Astrocyte (in vitro differentiated cells and primary cell): Measurements from ENCODE around the gene SYNPO2.

Source experiments
- EZH2 ChIP-seq: IDR thresholded peaks from 2 replicates; pipeline ENCODE4 v1.6.1; 2012; ENCODE audit warnings: mild to moderate bottlenecking, low read length, inconsistent platforms; ENCODE audit not compliant: insufficient read depth
- TF ChIP-seq, protein P1 (sequence below): IDR thresholded peaks from 2 replicates; pipeline ENCODE4 v1.5.1; 2011; ENCODE audit warnings: low read depth, mild to moderate bottlenecking, inconsistent platforms, low read length, moderate library complexity; ENCODE audit not compliant: insufficient read depth

DNA sequence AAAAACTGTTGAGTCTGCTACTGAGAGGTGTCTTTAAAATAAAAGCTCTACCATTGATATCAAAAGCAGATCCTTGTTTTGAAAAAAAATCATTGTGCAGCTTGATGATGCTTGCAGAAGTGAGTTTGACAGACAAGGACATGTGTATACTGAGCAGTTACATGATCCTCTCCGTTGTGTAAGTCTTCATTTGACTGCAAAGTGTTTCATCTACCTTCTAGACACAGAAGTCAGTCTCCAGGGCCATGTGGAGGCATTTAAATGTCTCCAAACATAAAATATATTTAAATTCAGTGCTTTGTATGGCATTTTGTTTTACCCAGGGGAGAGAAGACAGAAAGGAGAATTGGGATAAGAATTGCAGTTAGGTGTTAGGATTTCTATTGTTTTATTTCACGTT, 139.2 kb downstream of the SYNPO2 start:
- TF ChIP-seq EZH2 = no peak
- TF ChIP-seq, protein P1, sequence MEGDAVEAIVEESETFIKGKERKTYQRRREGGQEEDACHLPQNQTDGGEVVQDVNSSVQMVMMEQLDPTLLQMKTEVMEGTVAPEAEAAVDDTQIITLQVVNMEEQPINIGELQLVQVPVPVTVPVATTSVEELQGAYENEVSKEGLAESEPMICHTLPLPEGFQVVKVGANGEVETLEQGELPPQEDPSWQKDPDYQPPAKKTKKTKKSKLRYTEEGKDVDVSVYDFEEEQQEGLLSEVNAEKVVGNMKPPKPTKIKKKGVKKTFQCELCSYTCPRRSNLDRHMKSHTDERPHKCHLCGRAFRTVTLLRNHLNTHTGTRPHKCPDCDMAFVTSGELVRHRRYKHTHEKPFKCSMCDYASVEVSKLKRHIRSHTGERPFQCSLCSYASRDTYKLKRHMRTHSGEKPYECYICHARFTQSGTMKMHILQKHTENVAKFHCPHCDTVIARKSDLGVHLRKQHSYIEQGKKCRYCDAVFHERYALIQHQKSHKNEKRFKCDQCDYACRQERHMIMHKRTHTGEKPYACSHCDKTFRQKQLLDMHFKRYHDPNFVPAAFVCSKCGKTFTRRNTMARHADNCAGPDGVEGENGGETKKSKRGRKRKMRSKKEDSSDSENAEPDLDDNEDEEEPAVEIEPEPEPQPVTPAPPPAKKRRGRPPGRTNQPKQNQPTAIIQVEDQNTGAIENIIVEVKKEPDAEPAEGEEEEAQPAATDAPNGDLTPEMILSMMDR = no peak
